Measurements from ENCODE around the gene ANKRD16. TPM values are rescaled to one million over a fixed set of nuclear protein-coding genes. Genes with fewer than 3 reads are reported as not detected.

Gene ANKRD16
- total RNA-seq, 1 donor from 2014 or later = 15.2 TPM

DNA sequence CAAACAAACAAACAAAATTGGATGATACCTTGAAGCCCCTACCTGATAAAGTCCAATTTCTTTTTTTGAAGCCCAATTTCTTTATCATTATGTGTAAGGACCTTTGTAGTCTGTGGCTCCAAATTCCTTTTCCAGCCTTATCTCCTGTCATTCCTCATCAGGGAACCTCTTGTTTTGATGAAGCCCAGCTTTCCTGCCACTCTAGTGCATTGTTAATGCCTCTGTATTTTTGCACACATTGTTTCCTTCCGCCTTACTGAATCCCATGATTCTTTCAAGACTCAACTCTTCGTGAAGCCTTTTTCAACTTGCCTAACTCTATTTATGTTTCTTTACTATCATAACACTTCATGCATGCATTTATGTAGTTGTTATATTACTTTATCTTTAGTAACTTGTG is 3.6 kb upstream of the ANKRD16 start:
- no peaks in the 10 kb centered on the region for H3K27me3 Mint-ChIP-seq (ENCODE audit: low read depth)
- no peak overlapping the region for H3K4me3 Mint-ChIP-seq
- DNase-seq (ENCODE audit: low spot score in 2 of 2, unreplicated experiment in 2 of 2) = no peak
- TF ChIP-seq, protein P1, sequence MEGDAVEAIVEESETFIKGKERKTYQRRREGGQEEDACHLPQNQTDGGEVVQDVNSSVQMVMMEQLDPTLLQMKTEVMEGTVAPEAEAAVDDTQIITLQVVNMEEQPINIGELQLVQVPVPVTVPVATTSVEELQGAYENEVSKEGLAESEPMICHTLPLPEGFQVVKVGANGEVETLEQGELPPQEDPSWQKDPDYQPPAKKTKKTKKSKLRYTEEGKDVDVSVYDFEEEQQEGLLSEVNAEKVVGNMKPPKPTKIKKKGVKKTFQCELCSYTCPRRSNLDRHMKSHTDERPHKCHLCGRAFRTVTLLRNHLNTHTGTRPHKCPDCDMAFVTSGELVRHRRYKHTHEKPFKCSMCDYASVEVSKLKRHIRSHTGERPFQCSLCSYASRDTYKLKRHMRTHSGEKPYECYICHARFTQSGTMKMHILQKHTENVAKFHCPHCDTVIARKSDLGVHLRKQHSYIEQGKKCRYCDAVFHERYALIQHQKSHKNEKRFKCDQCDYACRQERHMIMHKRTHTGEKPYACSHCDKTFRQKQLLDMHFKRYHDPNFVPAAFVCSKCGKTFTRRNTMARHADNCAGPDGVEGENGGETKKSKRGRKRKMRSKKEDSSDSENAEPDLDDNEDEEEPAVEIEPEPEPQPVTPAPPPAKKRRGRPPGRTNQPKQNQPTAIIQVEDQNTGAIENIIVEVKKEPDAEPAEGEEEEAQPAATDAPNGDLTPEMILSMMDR (IDR thresholded peaks at IDR 0.05; ENCODE audit: unreplicated experiment) = no peak
- no peak overlapping the region for H3K27ac Mint-ChIP-seq
- H3K4me1 Mint-ChIP-seq = peaks cover 29% of the 10 kb centered on the region
- peaks cover 9% of the 10 kb centered on the region for H3K9me3 Mint-ChIP-seq
- H3K36me3 Mint-ChIP-seq = peaks cover 37% of the 10 kb centered on the region

DNA sequence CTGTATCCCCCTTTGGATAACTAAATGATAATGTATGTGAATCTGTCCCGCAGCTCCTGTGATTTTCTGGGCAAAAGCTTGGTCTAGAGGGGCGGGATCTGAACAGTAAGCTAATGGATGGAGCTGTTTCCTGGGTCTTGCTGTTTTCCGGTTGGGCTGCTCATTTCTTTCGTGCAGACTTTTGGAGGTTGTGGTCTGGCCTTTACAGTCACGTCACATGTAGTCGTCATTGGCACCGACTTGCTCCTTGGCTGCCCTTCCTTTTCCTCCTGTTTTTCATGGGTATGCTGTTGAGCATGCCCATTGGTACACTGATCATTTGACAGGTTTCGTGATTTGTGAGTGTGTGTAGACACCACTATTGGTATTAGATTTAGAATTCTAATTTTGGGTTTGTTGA is 2.3 kb upstream of the ANKRD16 start:
- Mint-ChIP-seq H3K27ac (peak overlapping the region; percentile 48), H3K27me3 (ENCODE audit: low read depth) (no peaks in the 10 kb centered on the region), H3K4me1 (peaks cover 38% of the 10 kb centered on the region), H3K36me3 (peaks cover 30% of the 10 kb centered on the region), H3K4me3 (peak overlapping the region; percentile 38), H3K9me3 (no peaks in the 10 kb centered on the region)
- no peak for DNase-seq (ENCODE audit: low spot score in 2 of 2, unreplicated experiment in 2 of 2)
- TF ChIP-seq, protein P1 (IDR thresholded peaks at IDR 0.05; ENCODE audit: unreplicated experiment) = no peak

DNA sequence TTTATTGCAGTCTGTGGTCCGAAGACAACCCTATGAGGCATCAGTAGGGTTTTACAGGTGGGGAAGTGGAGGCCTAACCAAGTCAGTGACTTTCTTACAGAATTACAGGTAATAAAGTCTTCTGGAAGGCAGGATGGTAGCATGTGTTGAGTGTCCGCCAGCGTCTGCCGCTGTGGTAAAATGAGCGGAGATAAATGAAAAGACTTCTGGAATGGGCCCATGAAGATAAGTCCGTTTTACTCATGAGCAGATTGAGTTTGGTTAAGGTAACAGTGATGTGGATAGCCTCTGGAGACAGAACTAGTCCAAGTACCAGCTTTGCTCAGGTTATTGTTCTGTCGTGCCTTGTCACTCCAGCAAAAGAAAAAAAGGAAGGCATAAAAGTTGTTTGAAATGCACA is 1.3 kb upstream of the ANKRD16 start:
- Mint-ChIP-seq H3K36me3 (peaks cover 24% of the 10 kb centered on the region), H3K4me3 (peak overlapping the region; percentile 85), H3K27me3 (ENCODE audit: low read depth) (no peaks in the 10 kb centered on the region), H3K27ac (peak overlapping the region; percentile 89), H3K9me3 (no peaks in the 10 kb centered on the region), H3K4me1 (peaks cover 40% of the 10 kb centered on the region)
- no peak for DNase-seq (ENCODE audit: low spot score in 2 of 2, unreplicated experiment in 2 of 2)
- TF ChIP-seq, protein P1 (IDR thresholded peaks at IDR 0.05; ENCODE audit: unreplicated experiment) = no peak

DNA sequence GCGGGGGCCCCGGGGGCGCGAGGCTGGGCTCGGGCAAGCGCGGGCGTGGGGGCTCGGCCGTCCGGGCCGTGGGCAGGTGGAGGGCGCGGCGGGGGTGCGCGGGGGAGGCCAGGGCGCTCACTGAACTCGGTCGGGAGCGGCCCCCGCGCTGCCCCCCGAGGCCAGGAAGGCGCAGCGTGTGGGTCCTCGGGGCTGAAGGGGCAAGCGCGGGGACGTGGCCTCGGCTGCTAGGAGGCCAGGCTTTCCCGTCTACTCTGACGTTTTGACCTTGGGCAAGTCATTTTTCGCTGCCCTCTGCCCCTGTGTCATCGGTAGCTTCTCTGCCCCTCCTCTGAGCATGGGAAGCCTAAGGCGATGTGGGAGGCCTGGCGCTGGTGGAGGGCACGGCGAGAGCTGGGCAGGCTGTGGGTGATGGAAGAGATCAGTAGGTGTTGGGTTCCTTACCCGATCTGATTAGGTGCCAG is 791 bp upstream of the ANKRD16 start:
- Mint-ChIP-seq H3K36me3 (peaks cover 24% of the 10 kb centered on the region), H3K4me3 (peak overlapping the region; percentile 85), H3K4me1 (peaks cover 40% of the 10 kb centered on the region), H3K27me3 (ENCODE audit: low read depth) (no peaks in the 10 kb centered on the region), H3K9me3 (no peaks in the 10 kb centered on the region), H3K27ac (peak overlapping the region; percentile 89)
- no peak for DNase-seq (ENCODE audit: low spot score in 2 of 2, unreplicated experiment in 2 of 2)
- TF ChIP-seq, protein P1 (IDR thresholded peaks at IDR 0.05; ENCODE audit: unreplicated experiment) = no peak

DNA sequence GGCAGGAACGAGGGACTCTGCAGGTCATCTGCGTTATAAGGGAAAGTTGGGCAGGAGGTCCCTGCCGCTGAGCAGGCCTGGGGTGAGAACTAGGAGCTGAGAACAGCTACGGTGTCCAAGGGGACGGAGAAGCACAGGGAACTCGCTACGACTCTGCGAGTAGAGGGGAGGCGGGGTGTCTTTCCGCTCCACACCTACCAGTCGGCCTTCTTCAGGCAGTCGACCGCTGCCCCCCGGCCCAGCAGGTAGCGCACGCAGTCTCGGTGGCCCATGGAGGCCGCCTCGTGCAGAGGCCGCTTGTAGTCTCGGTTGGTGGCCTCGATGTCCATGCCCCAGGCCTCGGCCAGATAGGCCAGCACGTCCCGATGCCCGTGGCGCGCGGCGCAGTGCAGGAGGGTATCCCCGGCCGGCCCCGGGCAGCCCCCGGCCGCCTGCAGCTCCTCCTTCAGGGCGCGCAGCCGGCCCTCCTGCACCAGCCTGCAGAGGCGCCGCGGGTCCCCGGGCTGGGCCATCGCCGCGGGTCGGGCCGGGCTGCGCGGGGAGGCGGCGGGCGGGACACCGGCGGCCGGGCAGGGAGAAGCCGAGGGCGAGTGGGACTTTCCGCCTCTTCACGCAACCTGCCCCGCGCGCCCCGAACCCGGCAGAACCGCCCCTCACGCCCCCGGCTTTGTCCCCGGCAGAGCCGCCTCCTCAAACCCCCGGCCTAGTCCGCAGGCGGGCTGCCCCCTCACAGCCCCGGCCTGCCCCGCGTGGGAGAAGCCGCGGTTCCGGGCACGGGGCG is 660 bp downstream of the ANKRD16 start:
- H3K4me3 Mint-ChIP-seq = peak overlapping the region; percentile 91
- TF ChIP-seq, protein P1 (IDR thresholded peaks at IDR 0.05; ENCODE audit: unreplicated experiment) = no peak
- peaks cover 40% of the 10 kb centered on the region for H3K4me1 Mint-ChIP-seq
- H3K36me3 Mint-ChIP-seq = peaks cover 20% of the 10 kb centered on the region
- H3K9me3 Mint-ChIP-seq = no peaks in the 10 kb centered on the region
- H3K27me3 Mint-ChIP-seq (ENCODE audit: low read depth) = no peaks in the 10 kb centered on the region
- DNase-seq (ENCODE audit: low spot score in 2 of 2, unreplicated experiment in 2 of 2) = peak; percentile 34 to 66
- peak overlapping the region; percentile 92 for H3K27ac Mint-ChIP-seq

Measured in mesothelial cell of epicardium (in vitro differentiated cells).